ENCODE results near the gene P2RX6.

The P2RX6 gene

DNA sequence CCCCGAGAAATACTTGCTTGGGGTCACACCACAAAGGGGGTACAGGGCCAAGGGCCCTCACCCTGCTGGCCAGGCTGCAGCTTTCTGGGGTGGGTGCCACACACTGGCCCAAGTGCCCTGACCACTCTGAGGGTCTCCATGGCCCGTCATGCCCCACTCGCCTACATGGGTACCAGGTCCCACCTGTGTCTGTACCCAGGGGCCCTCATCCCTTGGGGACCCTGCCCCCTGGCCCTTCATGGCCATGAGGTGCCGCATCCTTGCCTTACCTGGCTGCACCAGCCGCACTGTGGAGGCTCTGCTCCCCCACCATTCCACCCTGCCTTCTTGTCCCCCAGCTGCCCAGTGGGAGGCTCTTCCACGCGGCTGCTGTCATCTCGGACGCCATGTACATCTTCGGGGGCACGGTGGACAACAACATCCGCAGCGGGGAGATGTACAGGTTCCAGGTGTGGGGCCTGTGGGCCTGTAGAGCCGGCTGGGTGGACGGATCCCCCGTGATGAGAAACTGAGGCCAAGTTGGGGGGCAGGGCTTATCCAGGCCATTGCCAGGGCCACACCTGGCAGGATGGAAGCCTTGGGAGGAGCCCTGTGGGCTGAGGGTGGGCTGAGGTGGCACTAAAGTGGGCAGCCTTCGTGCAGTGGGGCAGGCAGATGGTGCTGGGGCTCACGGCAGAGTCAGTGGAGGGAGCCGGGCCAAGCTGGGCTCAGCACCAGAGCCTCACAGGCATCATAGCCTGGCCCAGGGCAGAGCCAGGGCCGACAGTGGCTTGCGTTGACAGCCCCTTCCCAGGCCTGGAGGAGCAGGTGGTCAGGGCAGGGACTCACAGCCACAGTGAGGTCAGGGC, 22.3 kb upstream of the P2RX6 start:
- Mint-ChIP-seq H3K4me3 (no peak overlapping the region), H3K36me3 (ENCODE audit: low read depth) (peaks cover 11% of the 10 kb centered on the region), H3K4me1 (no peaks in the 10 kb centered on the region), H3K27me3 (ENCODE audit: low read depth) (no peaks in the 10 kb centered on the region), H3K27ac (no peak overlapping the region), H3K9me3 (no peaks in the 10 kb centered on the region)
- TF ChIP-seq, protein P1, sequence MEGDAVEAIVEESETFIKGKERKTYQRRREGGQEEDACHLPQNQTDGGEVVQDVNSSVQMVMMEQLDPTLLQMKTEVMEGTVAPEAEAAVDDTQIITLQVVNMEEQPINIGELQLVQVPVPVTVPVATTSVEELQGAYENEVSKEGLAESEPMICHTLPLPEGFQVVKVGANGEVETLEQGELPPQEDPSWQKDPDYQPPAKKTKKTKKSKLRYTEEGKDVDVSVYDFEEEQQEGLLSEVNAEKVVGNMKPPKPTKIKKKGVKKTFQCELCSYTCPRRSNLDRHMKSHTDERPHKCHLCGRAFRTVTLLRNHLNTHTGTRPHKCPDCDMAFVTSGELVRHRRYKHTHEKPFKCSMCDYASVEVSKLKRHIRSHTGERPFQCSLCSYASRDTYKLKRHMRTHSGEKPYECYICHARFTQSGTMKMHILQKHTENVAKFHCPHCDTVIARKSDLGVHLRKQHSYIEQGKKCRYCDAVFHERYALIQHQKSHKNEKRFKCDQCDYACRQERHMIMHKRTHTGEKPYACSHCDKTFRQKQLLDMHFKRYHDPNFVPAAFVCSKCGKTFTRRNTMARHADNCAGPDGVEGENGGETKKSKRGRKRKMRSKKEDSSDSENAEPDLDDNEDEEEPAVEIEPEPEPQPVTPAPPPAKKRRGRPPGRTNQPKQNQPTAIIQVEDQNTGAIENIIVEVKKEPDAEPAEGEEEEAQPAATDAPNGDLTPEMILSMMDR (IDR thresholded peaks at IDR 0.05; ENCODE audit: unreplicated experiment in 3 of 3): no peak

DNA sequence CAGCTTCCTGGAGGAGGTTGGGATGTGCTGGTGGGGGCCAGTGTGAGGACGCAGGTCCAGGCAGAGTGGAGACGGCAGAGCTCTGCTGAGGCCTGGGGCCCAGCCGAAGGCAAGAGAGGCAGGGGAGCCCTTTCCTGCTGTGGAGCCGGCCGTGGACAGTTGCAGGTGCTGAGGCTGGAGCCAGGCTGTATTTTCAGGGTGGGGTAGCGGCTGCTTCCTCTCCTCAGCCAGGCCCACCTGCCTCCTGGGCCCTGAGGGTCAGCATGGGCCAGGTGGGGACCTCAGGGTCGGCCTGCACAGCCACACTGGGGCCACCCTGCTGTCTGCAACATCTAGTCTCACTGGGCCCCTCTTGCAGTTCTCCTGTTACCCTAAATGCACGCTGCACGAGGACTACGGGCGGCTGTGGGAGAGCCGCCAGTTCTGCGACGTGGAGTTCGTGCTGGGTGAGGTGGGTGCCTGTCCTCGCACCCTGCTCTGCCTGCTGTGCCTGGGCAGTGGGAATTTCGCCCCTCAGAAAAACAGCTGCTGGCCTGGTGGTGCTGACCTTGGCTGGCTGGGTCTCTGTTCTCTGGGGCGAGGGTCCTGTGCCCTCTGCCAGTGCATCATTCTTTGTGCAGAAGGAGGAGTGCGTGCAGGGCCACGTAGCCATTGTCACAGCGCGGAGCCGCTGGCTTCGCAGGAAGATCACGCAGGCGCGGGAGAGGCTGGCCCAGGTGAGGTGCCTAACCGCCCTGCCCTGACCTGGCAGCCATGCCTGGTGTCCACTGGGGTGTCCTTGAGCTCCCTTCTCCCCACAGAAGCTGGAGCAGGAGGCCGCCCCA, 21.4 kb upstream of the P2RX6 start:
- Mint-ChIP-seq H3K9me3 (no peaks in the 10 kb centered on the region), H3K36me3 (ENCODE audit: low read depth) (peaks cover 9% of the 10 kb centered on the region), H3K4me1 (no peaks in the 10 kb centered on the region), H3K27ac (no peak overlapping the region), H3K27me3 (ENCODE audit: low read depth) (no peaks in the 10 kb centered on the region), H3K4me3 (no peak overlapping the region)
- TF ChIP-seq, protein P1 (IDR thresholded peaks at IDR 0.05; ENCODE audit: unreplicated experiment in 3 of 3): no peak

DNA sequence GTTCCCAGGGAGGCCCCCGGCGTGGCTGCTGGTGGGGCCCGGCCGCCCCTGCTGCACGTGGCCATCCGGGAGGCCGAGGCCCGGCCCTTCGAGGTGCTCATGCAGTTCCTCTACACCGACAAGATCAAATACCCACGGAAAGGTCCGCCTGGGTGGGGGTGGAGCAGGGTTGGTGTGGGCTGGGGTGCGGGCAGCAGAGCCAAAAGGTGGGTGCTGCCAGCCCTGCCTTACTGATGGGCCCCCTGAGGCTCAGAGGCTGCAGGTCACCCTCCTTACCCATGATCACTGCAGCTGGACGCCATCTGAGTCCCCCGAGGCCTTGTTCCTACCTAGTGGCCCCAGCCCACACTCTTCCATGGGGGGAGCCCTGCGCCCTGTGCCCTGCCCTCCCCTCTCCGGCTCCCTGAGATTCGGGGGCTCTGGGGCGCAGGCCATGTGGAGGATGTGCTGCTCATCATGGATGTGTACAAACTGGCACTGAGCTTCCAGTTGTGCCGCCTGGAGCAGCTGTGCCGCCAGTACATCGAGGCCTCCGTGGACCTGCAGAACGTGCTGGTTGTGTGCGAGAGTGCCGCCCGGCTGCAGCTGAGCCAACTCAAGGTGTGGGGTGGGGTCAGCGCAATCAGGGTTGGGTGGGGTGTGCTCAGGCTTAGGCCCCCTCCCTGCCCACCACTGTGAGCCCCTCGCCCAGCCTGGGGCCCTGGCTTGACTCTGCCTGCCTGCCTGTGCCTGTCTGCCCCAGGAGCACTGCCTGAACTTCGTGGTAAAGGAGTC, 20.6 kb upstream of the P2RX6 start:
- Mint-ChIP-seq H3K9me3 (no peaks in the 10 kb centered on the region), H3K36me3 (ENCODE audit: low read depth) (peaks cover 9% of the 10 kb centered on the region), H3K4me3 (no peak overlapping the region)

DNA sequence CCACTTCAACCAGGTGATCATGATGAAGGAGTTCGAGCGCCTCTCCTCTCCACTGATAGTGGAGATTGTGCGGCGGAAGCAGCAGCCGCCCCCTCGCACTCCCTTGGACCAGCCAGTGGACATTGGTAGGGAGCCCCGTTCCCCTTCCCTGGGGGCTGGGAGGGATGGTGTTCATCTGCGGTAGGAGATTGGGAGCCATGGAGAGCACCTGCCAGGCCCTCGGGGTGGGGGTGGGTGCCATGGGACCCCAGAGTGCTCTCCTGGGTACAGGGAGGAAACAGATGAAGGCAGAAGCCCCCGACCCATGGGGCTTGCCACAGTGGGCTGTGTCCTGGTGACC, 20.1 kb upstream of the P2RX6 start:
- Mint-ChIP-seq H3K4me3 (no peak overlapping the region), H3K9me3 (no peaks in the 10 kb centered on the region), H3K4me1 (no peaks in the 10 kb centered on the region)

More for the DNA sequence above, 20.6 kb upstream of the P2RX6 start:
- TF ChIP-seq, protein P1 (IDR thresholded peaks at IDR 0.05; ENCODE audit: unreplicated experiment in 3 of 3): no peak
- Mint-ChIP-seq H3K27ac (no peak overlapping the region), H3K27me3 (ENCODE audit: low read depth) (no peaks in the 10 kb centered on the region), H3K4me1 (no peaks in the 10 kb centered on the region)

DNA sequence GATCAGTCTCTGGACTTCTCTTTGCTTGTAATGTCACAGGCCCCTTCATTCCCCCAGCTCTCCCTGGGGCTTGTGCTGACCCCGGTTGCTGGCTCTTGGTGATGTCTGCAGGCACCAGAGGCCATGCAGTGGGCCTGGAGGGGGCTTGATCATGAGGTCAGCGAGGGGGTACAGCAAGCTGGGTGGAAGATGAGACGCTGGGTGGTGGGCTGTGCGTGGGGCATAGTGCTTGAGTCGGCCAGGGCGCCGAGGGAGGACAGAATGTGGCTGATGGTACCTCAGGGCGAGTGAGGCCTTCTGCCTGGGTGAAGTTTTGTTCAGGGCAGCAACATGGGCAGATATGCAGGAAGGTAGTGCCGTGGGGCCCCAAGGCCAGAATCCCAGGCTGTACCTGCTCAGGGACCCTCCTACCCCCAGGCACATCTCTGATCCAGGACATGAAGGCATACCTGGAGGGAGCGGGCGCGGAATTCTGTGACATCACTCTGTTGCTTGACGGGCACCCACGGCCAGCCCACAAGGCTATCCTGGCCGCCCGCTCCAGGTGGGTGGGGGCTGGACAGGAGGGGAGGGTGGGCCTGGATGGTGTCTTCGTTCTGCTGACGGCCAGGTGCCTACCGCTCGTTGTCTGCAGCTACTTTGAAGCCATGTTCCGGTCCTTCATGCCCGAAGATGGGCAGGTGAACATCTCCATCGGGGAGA, 19.5 kb upstream of the P2RX6 start:
- Mint-ChIP-seq H3K27me3 (ENCODE audit: low read depth) (no peaks in the 10 kb centered on the region), H3K9me3 (no peaks in the 10 kb centered on the region), H3K4me3 (no peak overlapping the region), H3K36me3 (ENCODE audit: low read depth) (peaks cover 9% of the 10 kb centered on the region), H3K27ac (no peak overlapping the region), H3K4me1 (no peaks in the 10 kb centered on the region)
- TF ChIP-seq, protein P1 (IDR thresholded peaks at IDR 0.05; ENCODE audit: unreplicated experiment in 3 of 3): no peak

More for the DNA sequence above, 20.1 kb upstream of the P2RX6 start:
- Mint-ChIP-seq H3K27ac (no peak overlapping the region), H3K27me3 (ENCODE audit: low read depth) (no peaks in the 10 kb centered on the region), H3K36me3 (ENCODE audit: low read depth) (peaks cover 9% of the 10 kb centered on the region)
- TF ChIP-seq, protein P1 (IDR thresholded peaks at IDR 0.05; ENCODE audit: unreplicated experiment in 3 of 3): no peak
